Suprapubic skin (tissue), 4 donors: ENCODE results near the gene POLRMT.

ENCODE experiments used
- CTCF ChIP-seq, 2 donors: fragments of 200-600 bp in 1 of 2; fragments of 450-650 bp in 1 of 2; sonication (generic) in 1 of 2; IDR thresholded peaks; one replicate each; pipeline ENCODE4 v1.5.1; 2016 to 2019; ENCODE audit warnings: antibody characterized with exemption in 2 of 2, mild to moderate bottlenecking in 1 of 2, moderate library complexity in 1 of 2
- EP300 ChIP-seq: sonication (generic); formaldehyde crosslinking; IDR thresholded peaks from one replicate; pipeline ENCODE4 v1.6.1; 2017; ENCODE audit warnings: antibody characterized with exemption
- POLR2A ChIP-seq, 2 donors: fragments of 450-650 bp; IDR thresholded peaks; one replicate each; pipeline ENCODE4 v1.6.1; 2017; ENCODE audit warnings: antibody characterized with exemption in 2 of 2, mild to moderate bottlenecking in 2 of 2, moderate library complexity in 2 of 2
- POLR2AphosphoS5 ChIP-seq, 3 donors: sonication (generic); formaldehyde crosslinking; IDR thresholded peaks; one replicate each; pipeline ENCODE4 v1.6.1; 2017; ENCODE audit warnings: antibody characterized with exemption in 3 of 3

- TF ChIP-seq POLR2A (IDR thresholded peaks at IDR 0.05) (no peak), POLR2AphosphoS5 (IDR thresholded peaks at IDR 0.05) (no peak), CTCF (IDR thresholded peaks at IDR 0.05) (no peak), EP300 (no peak)
Observed at GRCh38 chr19:582497-583197, 50.7 kb downstream of the POLRMT start.
